GM12878 (cell line): ENCODE data around the gene ELFN2.

Source experiments
- CHD1 ChIP-seq: IDR thresholded peaks from 2 replicates; pipeline ENCODE4 v1.6.1; 2012; ENCODE audit warnings: low read depth, low read length, improper control_type of control experiment
- FOXM1 ChIP-seq: IDR thresholded peaks from 2 replicates; pipeline ENCODE4 v1.6.1; 2012; ENCODE audit warnings: low read depth, mild to moderate bottlenecking, inconsistent platforms, low read length, moderate library complexity
- GABPA ChIP-seq: IDR thresholded peaks from 2 replicates; pipeline ENCODE4 v1.6.1; 2014; ENCODE audit warnings: antibody characterized with exemption, low read depth, mild to moderate bottlenecking, inconsistent platforms
- KLF5 ChIP-seq: fragments of 450-650 bp; IDR thresholded peaks from 2 replicates; pipeline ENCODE4 v1.6.1; 2014; ENCODE audit warnings: mild to moderate bottlenecking; ENCODE audit not compliant: partially characterized antibody
- MYC ChIP-seq: IDR thresholded peaks from 2 replicates; pipeline ENCODE4 v1.6.1; 2011; ENCODE audit warnings: mild to moderate bottlenecking, low read length, moderate library complexity, inconsistent platforms; ENCODE audit not compliant: insufficient read depth, insufficient replicate concordance, insufficient read length, severe bottlenecking
- TF ChIP-seq, protein P1 (sequence below), 3 experiments: IDR thresholded peaks in 2 of 3; conservative IDR thresholded peaks in 1 of 3; 2 replicates each; pipeline ENCODE4 v1.5.1; 2011; ENCODE audit warnings: low read depth in 3 of 3, low read length in 3 of 3, mild to moderate bottlenecking in 3 of 3, control low read depth in 2 of 3, moderate library complexity in 2 of 3, inconsistent platforms in 1 of 3, mixed read lengths in 1 of 3; ENCODE audit not compliant: control insufficient read depth in 2 of 3, insufficient read depth in 1 of 3; ENCODE audit errors: extremely low read depth in 1 of 3

DNA sequence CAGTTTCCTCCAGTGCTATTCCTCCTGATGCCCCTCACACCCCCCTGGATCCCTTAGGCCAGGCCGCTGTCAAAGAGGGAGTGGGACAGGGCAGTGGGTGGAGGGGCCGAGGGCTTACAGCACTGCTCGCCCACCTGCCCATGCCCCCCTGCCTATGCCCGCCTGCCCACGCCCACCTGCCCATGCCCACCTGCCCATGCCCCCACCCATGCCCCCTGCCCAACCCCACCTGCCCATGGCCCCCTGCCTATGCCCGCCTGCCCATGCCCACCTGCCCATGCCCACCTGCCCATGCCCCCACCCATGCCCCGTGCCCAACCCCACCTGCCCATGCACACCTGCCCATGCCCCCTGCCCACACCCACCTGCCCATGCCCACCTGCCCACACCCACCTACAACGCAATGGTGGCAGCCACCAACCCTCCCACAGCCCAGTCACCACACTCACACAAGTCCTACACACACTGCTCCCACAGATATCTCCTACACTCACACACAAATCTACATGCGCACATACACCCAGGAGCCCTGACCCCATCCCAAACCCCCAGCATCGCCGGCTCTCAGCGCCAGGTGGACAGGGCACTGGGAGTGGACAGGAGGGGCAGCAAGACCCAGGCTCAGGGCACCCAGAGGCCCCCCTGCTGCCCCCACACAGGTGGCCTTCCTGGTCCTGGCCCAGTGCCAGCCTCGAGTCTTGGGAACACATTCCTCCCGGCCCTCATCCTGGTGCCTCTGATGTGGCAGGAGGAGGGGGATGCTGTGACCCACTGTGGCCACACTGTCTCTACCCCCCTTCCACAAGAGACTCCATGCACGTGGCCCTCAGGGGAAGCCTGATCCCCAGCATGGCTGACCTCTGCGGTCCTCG, 83.2 kb downstream of the ELFN2 start:
- TF ChIP-seq, protein P1, sequence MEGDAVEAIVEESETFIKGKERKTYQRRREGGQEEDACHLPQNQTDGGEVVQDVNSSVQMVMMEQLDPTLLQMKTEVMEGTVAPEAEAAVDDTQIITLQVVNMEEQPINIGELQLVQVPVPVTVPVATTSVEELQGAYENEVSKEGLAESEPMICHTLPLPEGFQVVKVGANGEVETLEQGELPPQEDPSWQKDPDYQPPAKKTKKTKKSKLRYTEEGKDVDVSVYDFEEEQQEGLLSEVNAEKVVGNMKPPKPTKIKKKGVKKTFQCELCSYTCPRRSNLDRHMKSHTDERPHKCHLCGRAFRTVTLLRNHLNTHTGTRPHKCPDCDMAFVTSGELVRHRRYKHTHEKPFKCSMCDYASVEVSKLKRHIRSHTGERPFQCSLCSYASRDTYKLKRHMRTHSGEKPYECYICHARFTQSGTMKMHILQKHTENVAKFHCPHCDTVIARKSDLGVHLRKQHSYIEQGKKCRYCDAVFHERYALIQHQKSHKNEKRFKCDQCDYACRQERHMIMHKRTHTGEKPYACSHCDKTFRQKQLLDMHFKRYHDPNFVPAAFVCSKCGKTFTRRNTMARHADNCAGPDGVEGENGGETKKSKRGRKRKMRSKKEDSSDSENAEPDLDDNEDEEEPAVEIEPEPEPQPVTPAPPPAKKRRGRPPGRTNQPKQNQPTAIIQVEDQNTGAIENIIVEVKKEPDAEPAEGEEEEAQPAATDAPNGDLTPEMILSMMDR (IDR thresholded peaks at IDR 0.05 in 2 of 3, conservative IDR thresholded peaks at IDR 0.05 in 1 of 3; ENCODE audit: control insufficient read depth in 2 of 3, extremely low read depth in 1 of 3, insufficient read depth in 1 of 3, low read depth in 3 of 3, low read length in 3 of 3), result no peak
- TF ChIP-seq MYC (no peak), FOXM1 (no peak), KLF5 (no peak), GABPA (no peak), CHD1 (no peak)
